Fibroblast of villous mesenchyme (primary cell): ENCODE results near the gene PNMA6F. TPM values are rescaled to one million over a fixed set of nuclear protein-coding genes. Genes with fewer than 3 reads are reported as not detected.

ENCODE experiments used
- small RNA-seq: library from RNA; depleted of rRNA; stranded (forward); fragments of <200 nt; gene quantifications from one replicate; pipeline ENCODE3, GENCODE V24; 2012
- total RNA-seq: library from RNA; depleted of rRNA; stranded (reverse); fragments of >200 nt; gene quantifications from 2 replicates; pipeline ENCODE4 v1.2.3, GENCODE V29; 2012

PNMA6F gene
- total RNA-seq, 1 donor, result not detected

Small RNA genes lying within 50 kb of the gene (small RNA-seq; reads per million reads assigned to genes)
- not detected for gene AC152007.1

Other genes with a start within 250 kb of the PNMA6F start
- gene PNMA6A, start 249.3 kb downstream of the PNMA6F start, total RNA-seq, result 0.32 and 0.43 TPM in 2 replicates
- not detected in 2 replicates for gene MAGEA1, start 142.5 kb downstream of the PNMA6F start, total RNA-seq
- 12.9 and 13.4 TPM in 2 replicates for gene ZNF275, start 12.4 kb upstream of the PNMA6F start, total RNA-seq
- not detected in 2 replicates for gene PNMA6E, start 79.6 kb upstream of the PNMA6F start, total RNA-seq
- 0.32 and 0.43 TPM in 2 replicates for gene ZFP92, start 89.7 kb upstream of the PNMA6F start, total RNA-seq
- 1.9 and 3.0 TPM in 2 replicates for gene TREX2, start 124.3 kb upstream of the PNMA6F start, total RNA-seq
- 10.8 and 16.8 TPM in 2 replicates for gene HAUS7, start 148.8 kb upstream of the PNMA6F start, total RNA-seq
- 14.7 and 62.5 TPM in 2 replicates for gene BGN, start 173.2 kb upstream of the PNMA6F start, total RNA-seq
- not detected in 2 replicates for gene ATP2B3, start 195.9 kb upstream of the PNMA6F start, total RNA-seq